Small intestine (tissue), 4 donors: Measurements from ENCODE around the gene SESN2. TPM values are rescaled to one million over a fixed set of nuclear protein-coding genes. Genes with fewer than 3 reads are reported as not detected.

ENCODE experiments used
- polyA plus RNA-seq, 4 donors: library from polyadenylated mRNA; stranded (reverse) in 3 of 4; unstranded in 1 of 4; fragments of 200-250 nt in 3 of 4; fragments of 120-200 nt in 1 of 4; gene quantifications; one replicate each; pipeline versions ENCODE4 v1.2.1 to v1.2.3, GENCODE V29; 2013
- donor health status: healthy with polysubstance abuse.
- donor health status: Bipolar disorder and iron deficiency.
- donor health status: healthy.

The SESN2 gene
- polyA plus RNA-seq, 4 donors: 16.8 to 42.1 (median 30.4) TPM

Other genes with a start within 250 kb of the SESN2 start
- gene EYA3, start 170.9 kb upstream of the SESN2 start, polyA plus RNA-seq: 10 to 100 TPM in 1 of 4 donors, 1 to 10 TPM in 3; 3.2 to 17.4 (median 6.4) TPM
- 1 to 10 TPM; 1.1 to 5.2 (median 2.6) TPM for gene PTAFR, start 82.8 kb upstream of the SESN2 start, polyA plus RNA-seq
- 10 to 100 TPM; 62.2 to 96.1 (median 72.3) TPM for gene DNAJC8, start 26.5 kb upstream of the SESN2 start, polyA plus RNA-seq
- gene ATP5IF1, start 23.4 kb upstream of the SESN2 start, polyA plus RNA-seq: 1,000 to 10,000 TPM in 1 of 4 donors, 100 to 1,000 TPM in 3; 389 to 1,616 (median 793) TPM
- 10 to 100 TPM; 24.6 to 39.4 (median 28.3) TPM for gene MED18, start 69.5 kb downstream of the SESN2 start, polyA plus RNA-seq
- 10 to 100 TPM; 15.9 to 39.1 (median 26.0) TPM for gene PHACTR4, start 110.2 kb downstream of the SESN2 start, polyA plus RNA-seq
- gene RCC1, start 246.5 kb downstream of the SESN2 start, polyA plus RNA-seq: 10 to 100 TPM; 31.1 to 69.5 (median 36.6) TPM